DLD1 (cell line): ENCODE measurements around the gene LRRC8A.

ENCODE experiments used
- in situ Hi-C: cut with HindIII; loops from 2 replicates; pipeline ENCODE4 v1.10.0; 2017; ENCODE audit warnings: low sequenced_read_pairs

Gene LRRC8A

GRCh38 chr9:128899566-128900322 lies 17.8 kb downstream of the LRRC8A start:
- in situ Hi-C loops, result no loop called here

- in situ Hi-C loops, result no loop called here
Observed at GRCh38 chr9:128901379-128901778, 19.4 kb downstream of the LRRC8A start.

GRCh38 chr9:128901822-128902221 lies 19.9 kb downstream of the LRRC8A start:
- in situ Hi-C loops, result no loop called here

- in situ Hi-C loops, result no loop called here
Observed at GRCh38 chr9:128902351-128903078, 20.6 kb downstream of the LRRC8A start.

- in situ Hi-C loops, result no loop called here
Observed at GRCh38 chr9:128903079-128903461, 21.1 kb downstream of the LRRC8A start.

- in situ Hi-C loops, result no loop called here
Observed at GRCh38 chr9:128903871-128904620, 22.1 kb downstream of the LRRC8A start.

- in situ Hi-C loops, result no loop called here
Observed at GRCh38 chr9:128905964-128906363, 24.0 kb downstream of the LRRC8A start.

- in situ Hi-C loops, result no loop called here
Observed at GRCh38 chr9:128906741-128907140, 24.8 kb downstream of the LRRC8A start.

GRCh38 chr9:128908372-128908771 lies 26.4 kb downstream of the LRRC8A start:
- in situ Hi-C loops, result no loop called here

- in situ Hi-C loops, result no loop called here
Observed at GRCh38 chr9:128909859-128910258, 27.9 kb downstream of the LRRC8A start.

GRCh38 chr9:128910906-128911305 lies 29.0 kb downstream of the LRRC8A start:
- in situ Hi-C loops, result no loop called here

- in situ Hi-C loops, result no loop called here
Observed at GRCh38 chr9:128911529-128912035, 29.6 kb downstream of the LRRC8A start.

GRCh38 chr9:128912270-128912853 lies 30.4 kb downstream of the LRRC8A start:
- in situ Hi-C loops, result no loop called here

- in situ Hi-C loops, result no loop called here
Observed at GRCh38 chr9:128913048-128913900, 31.3 kb downstream of the LRRC8A start.

- in situ Hi-C loops, result no loop called here
Observed at GRCh38 chr9:128913995-128914772, 32.3 kb downstream of the LRRC8A start.

- in situ Hi-C loops, result no loop called here
Observed at GRCh38 chr9:128916204-128916603, 34.3 kb downstream of the LRRC8A start.

GRCh38 chr9:128916745-128917144 lies 34.8 kb downstream of the LRRC8A start:
- in situ Hi-C loops, result no loop called here

- in situ Hi-C loops, result no loop called here
Observed at GRCh38 chr9:128917151-128917849, 35.4 kb downstream of the LRRC8A start.

GRCh38 chr9:128918921-128919320 lies 37.0 kb downstream of the LRRC8A start:
- in situ Hi-C loops, result no loop called here
